ENCODE results near the gene FAM78B.

Gene FAM78B

DNA sequence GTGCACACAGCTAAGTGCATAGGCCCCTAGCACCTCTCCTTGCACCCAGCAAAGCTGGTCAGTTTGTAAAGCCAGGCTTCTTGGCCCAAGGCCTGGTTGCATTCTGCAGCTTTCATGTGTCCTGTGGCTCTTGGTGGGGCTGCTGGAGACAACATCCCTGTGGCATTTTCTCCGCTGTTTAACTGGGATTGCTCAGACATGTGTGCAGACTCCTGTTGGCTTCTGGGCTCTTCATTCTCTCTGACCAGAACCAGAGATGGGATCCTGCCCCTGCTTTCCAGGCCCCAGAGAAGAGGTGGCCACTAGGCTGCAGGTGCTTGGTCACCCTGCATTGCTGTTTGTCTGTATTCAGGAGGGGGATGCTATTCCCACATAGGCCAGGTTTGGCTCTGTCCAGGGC is 50.8 kb downstream of the FAM78B start:
- DNase-seq, result no peak

DNA sequence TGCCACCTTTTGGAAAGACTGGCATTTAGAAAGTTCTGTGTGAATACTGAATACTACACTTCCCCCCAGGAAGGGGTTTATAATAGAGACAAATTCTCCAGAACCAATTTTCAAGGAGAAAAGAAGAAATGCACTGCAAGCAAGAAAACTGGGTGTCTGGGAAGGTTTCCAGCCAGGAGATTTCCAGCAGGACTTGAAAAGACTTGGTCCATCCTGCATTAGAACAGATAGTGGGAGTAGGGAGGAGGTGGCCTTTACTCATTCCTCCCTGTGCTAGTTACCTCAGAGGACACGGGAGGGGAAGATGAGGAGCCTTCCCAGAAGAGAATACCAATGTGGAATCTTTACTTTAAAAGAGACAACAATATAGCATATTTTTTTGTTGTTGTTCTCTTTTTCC is 52.4 kb downstream of the FAM78B start:
- no peak for DNase-seq

- DNase-seq, result no peak
Measured at GRCh38 chr1:166113630-166114029, 53.2 kb downstream of the FAM78B start.

- no peak for DNase-seq
Measured at GRCh38 chr1:166113031-166113430, 53.8 kb downstream of the FAM78B start.

- no peak for DNase-seq
Measured at GRCh38 chr1:166112425-166112824, 54.4 kb downstream of the FAM78B start.

DNA sequence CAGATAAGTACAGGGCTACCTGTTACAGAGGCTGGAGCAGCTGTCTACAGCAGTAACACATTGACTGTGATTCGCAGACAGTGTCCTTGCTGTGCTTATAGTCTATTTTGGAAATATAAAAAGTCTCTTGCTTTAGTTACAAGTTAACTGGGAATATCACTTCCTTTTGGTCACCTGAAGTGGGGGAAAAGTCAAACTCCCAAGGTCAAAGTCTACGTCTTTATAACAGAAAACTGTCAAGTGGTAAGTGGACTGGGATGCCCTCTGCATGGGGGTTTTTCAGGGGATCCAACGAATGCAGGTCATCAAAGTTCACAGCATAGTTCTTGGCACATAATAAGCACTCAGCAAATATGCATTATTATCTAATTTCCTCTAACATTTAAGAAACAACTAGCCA is 55.4 kb downstream of the FAM78B start:
- no peak for DNase-seq

DNA sequence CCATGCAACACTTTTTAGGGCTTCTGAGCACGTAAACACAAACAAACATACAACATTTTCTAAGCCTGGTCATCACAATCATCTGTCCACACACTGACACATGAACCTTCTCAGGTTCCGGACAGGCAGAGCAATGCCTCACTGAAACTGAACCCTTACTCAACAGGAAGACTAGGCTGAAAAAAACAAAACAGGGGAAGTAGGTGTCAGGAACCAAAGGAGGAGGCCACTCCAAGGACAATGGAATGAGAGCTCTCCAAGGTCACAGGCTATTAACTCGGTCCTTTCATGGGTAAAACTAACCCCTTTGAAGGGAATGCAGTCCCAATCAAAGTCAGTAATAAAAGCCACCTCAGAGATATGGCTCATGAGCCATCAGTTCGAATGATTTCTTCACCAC is 76.6 kb downstream of the FAM78B start:
- no peak for DNase-seq

- DNase-seq, result no peak
Measured at GRCh38 chr1:166089804-166090203, 77.0 kb downstream of the FAM78B start.

DNA sequence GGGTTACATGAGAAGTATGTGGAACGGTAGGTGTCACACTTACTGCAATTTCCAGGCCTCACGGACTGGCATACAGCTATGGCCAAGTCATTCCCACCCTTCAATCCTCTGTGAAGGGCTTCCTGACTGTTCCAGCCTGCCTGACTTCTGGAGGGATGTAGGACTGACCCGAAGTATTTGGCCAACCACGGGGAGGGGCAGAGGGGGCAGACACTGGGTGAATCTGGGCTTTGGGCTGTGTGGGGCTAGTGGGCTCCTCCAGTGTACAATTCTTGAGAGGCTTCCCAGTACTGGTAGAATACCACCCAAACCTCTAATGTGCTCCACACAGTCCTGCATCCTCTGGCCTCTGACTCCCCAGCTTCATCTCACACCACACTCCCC is 78.2 kb downstream of the FAM78B start:
- DNase-seq, result no peak

DNA sequence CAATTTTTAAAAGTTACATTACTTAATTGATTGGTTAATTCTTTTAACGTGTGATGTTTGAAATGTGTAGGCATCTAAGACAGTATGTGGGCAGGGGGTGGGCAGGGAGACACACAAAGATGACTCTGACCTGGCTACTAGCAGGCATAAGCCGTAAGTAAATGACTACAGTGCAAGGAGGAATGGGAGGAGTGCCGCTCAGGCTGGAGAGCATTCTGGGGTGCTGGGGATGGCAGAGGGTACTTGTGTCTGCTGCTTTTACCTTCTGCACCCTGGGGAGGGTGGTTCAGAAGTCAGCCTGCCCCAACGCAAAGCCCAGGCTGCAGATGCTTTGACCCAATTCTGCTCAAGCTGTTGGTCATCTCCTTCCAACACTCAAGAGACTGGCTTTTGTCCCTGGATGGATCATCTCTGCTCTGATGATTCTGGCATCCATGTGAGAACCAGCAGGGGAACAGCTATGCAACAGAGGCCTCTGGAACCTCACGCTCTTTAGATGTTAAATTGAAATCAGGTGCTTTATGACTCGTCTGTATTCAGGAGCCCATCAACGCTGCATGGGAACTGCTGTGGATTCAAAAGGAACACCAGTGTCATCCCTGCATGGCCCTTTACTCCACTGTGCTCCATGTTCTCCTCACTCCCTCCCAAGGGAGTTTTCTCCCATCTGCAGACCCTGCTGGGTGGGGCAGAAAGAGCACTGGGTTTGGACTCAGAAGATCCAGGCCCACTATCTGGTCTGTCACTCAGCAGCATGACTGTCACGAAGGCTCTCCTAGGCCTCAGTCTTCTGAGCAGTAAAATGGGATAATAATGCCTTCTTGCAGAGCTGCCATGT is 78.8 kb downstream of the FAM78B start:
- DNase-seq, result no peak

- DNase-seq, result no peak
Measured at GRCh38 chr1:166086113-166086883, 80.5 kb downstream of the FAM78B start.

DNA sequence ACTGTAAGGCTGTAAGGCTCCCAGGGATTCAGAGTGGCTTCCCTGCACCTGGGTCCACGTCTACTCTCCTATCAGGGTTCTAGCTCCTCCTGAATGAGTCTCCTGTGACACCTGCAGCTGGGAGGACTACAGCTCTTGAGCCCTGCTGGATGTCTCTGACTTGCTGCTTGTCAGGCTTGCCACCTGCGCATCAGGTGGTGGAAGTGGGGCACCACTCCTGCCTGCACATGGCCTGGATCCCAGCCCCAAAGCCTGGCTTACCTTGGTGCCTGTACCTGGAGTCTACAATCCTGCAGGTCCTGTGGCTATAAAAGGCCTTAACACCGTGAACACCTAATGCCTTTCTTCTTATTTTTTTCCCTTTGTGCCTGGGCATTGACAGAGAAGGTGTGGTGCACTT is 82.2 kb downstream of the FAM78B start:
- DNase-seq, result no peak

DNA sequence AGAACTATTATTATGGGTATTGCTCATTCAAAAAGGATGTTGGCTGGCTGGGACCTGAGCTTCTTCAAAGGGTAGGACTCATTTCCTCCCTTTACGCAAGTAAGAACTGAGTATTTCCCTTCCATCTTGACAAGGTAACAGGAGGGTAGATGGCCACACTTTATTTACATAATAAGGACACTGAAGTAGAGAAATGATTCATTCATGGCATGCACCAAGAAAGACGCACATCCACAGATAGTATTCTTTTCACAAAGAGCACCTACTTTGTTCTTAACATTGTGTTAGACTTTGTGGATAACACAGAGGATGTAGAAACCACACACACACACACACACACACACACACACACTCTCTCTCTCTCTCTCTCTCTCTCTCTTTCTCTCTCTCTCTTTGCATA is 82.9 kb downstream of the FAM78B start:
- no peak for DNase-seq

- no peak for DNase-seq
Measured at GRCh38 chr1:166082601-166083000, 84.2 kb downstream of the FAM78B start.

DNA sequence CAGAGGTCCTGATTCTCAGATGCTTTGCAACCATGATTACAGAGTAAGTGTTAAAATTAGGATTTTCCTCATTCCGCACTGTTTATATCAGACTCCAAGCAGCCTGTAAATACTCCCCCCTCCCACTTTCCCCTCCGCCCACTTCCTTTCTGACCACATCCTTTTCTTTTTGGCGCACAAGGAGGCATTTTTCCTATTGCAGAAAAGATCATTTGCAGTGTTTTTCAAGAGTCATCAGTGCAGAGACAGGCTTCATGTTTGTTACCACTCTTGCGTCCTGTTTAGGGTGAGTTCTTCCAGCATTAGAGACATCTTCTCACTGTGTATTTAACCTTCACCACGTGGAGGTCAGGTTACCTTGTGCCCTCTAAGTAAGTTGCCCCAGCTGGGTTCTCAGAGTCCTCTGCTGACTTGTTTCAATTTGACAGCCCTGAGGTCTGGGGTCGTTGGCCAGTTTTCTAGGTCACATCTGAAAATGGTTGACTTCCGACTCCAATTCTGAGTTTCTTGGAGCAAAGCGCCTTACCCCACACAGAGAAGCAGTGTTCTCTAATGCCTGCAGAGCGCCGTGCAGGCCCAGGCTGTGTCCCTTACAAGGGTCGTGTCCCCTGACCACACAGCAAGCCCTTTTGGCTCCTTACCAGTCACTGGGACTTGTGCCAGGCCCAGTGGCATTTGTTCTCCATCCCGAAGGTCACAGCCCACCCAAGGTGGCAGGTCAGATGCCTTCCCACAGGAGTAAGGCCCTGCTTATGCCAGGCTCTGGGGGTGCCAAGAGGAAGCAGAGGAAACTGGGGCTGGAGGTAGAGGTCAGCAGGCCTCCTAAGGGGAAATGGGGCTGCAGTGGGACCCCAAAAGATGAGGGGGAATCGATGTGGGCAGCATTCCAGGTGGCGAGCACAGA is 85.6 kb downstream of the FAM78B start:
- peak; percentile 56 for DNase-seq

- DNase-seq, result no peak
Measured at GRCh38 chr1:166080277-166080966, 86.4 kb downstream of the FAM78B start.

DNA sequence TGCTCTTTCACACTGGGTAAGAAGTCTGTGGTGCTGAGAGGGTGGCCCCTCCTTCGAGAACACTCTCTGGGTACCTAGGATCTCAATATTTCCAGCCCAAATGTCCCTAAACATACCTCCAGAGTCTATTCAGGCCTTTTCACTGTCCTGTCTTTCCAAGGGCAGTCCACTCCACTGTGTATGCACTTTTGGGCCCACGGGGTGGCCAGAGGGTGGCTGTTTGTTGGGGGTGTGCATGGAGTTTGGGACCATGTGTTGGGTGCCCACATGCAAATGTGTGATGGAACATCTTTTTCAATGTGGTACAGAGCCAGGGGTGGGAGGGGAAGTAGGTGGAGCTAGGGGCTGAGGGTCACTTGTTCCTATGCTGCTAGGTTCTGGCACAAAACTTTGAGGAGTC is 87.5 kb downstream of the FAM78B start:
- no peak for DNase-seq

DNA sequence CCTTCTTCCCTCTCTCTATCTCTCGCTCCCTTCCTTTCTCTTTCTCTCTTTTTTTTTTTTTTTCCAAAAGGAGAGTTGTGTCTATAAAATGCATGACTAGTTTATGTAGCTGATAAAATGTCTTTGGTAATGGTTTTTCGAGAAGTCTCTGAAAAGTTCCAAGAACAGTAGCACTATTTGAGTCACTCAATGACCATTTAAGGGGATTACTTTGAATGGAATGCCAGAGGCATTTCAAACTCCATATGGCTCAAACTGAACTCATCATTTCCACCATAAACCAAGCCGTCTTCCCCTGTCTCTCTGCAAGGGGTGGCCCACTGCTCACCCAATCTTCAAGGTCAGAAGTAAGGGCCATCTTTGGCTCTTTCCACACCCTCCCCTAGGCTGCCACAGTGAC is 93.3 kb downstream of the FAM78B start:
- no peak for DNase-seq

DNA sequence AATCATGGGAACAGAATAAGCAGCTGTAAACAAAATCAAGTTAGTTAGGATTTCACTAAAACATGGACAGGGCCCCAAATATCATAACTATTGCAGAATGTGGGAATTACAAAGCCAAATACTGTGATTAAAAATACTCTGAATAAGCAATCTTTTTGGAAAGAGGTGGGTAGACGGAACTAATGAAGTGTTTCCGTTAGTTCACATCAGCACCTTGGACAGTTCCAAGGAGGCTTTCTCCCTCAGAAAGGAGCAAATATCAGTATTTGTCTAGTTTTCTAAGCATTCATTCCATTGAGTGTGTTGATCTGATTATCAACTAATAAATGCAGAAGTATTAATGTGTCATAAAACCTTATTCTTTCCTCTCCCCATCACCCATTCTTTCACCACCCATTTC is 97.4 kb downstream of the FAM78B start:
- no peak for DNase-seq

DNA sequence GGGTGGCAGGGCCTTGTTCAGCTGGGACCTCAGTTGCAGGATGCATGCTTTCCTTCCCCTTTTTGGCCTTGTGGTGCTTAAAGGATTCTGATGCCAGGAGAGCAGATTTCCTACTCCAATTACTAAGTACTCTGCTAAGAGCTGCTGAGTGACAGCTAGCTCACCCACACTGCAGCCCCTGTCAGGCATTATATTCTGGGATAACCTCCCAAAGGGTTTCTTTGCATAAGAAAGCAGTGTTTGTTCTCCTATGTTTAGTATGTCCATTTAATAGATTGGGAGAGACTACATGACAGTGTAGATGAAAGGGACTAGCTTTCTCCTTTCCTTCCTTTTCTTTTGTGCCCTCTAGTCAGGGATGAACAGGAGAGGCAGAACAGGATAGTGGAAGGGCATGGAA is 100.7 kb downstream of the FAM78B start:
- no peak for DNase-seq

GRCh38 chr1:166064951-166065350 is 101.8 kb downstream of the FAM78B start:
- DNase-seq, result no peak

- peak; percentile 66 for DNase-seq
Measured at GRCh38 chr1:166064313-166064926, 102.4 kb downstream of the FAM78B start.

Measured in left hindlimb (tissue), 1 donor.